SK-N-SH treated with all-trans-retinoic acid at 6 μM for 48 hours (cell line): ENCODE measurements around the gene ST6GALNAC5.
A peak's percentile ranks its signal among the peaks of the same experiment; 100 is the strongest.

Experiments
- ATAC-seq: fragments of 200-7000 bp; cut with Tn5 transposase; 3 replicates; pipeline ENCODE4 v1.9.1; 2020; ENCODE audit warnings: mild to moderate bottlenecking, moderate library complexity
- ARNTL ChIP-seq: fragments of 450-650 bp; formaldehyde crosslinking; IDR thresholded peaks from 2 replicates; pipeline ENCODE4 v1.5.0; 2020; ENCODE audit warnings: low read depth, mild to moderate bottlenecking, moderate library complexity, borderline replicate concordance
- BACH2 ChIP-seq: fragments of 250-450 bp; sonication (Bioruptor Pico); IDR thresholded peaks from 2 replicates; pipeline ENCODE4 v1.9.0; 2021; ENCODE audit warnings: mild to moderate bottlenecking, borderline replicate concordance
- GLIS3 ChIP-seq: fragments of 250-450 bp; sonication (Bioruptor Pico); IDR thresholded peaks from 2 replicates; pipeline ENCODE4 v1.5.0; 2020; ENCODE audit warnings: mild to moderate bottlenecking, moderate library complexity
- ISL1 ChIP-seq: fragments of 250-450 bp; sonication (Bioruptor Pico); IDR thresholded peaks from 2 replicates; pipeline ENCODE4 v2.1.2; 2022; ENCODE audit warnings: mild to moderate bottlenecking, moderate library complexity
- RARB ChIP-seq: fragments of 250-450 bp; sonication (Bioruptor Pico); IDR thresholded peaks from 2 replicates; pipeline ENCODE4 v1.8.0; 2021; ENCODE audit warnings: mild to moderate bottlenecking, moderate library complexity
- TCF4 ChIP-seq: fragments of 250-450 bp; sonication (Bioruptor Pico); IDR thresholded peaks from 2 replicates; pipeline ENCODE4 v1.8.0; 2021; ENCODE audit warnings: mild to moderate bottlenecking, moderate library complexity, borderline replicate concordance
- TOX ChIP-seq: fragments of 250-450 bp; sonication (Bioruptor Pico); IDR thresholded peaks from 2 replicates; pipeline ENCODE4 v1.8.0; 2021; ENCODE audit warnings: mild to moderate bottlenecking, moderate library complexity, borderline replicate concordance
- ZC3H10 ChIP-seq: fragments of 250-450 bp; sonication (Bioruptor Pico); IDR thresholded peaks from 2 replicates; pipeline ENCODE4 v1.5.1; 2021; ENCODE audit warnings: mild to moderate bottlenecking, moderate library complexity
- ZFP30 ChIP-seq: fragments of 450-650 bp; formaldehyde crosslinking; IDR thresholded peaks from 2 replicates; pipeline ENCODE4 v1.5.0; 2022; ENCODE audit warnings: mild to moderate bottlenecking, moderate library complexity
- ZNF70 ChIP-seq: fragments of 450-650 bp; formaldehyde crosslinking; IDR thresholded peaks from 2 replicates; pipeline ENCODE4 v1.5.0; 2020; ENCODE audit warnings: mild to moderate bottlenecking, moderate library complexity
- ZNF8 ChIP-seq: fragments of 450-650 bp; formaldehyde crosslinking; IDR thresholded peaks from 2 replicates; pipeline ENCODE4 v1.5.0; 2020; ENCODE audit warnings: mild to moderate bottlenecking, moderate library complexity
- TF ChIP-seq, protein P1 (sequence below): fragments of 250-450 bp; sonication (Bioruptor Pico); IDR thresholded peaks from 2 replicates; pipeline ENCODE4 v1.8.0; 2020; ENCODE audit warnings: mild to moderate bottlenecking, moderate library complexity, borderline replicate concordance
- TF ChIP-seq, protein P2 (sequence below): fragments of 250-450 bp; sonication (Bioruptor Pico); IDR thresholded peaks from 2 replicates; pipeline ENCODE4 v1.5.1; 2021; ENCODE audit warnings: mild to moderate bottlenecking, moderate library complexity
- TF ChIP-seq, protein P3 (sequence below): fragments of 250-450 bp; sonication (Bioruptor Pico); IDR thresholded peaks from 2 replicates; pipeline ENCODE4 v1.8.0; 2021; ENCODE audit warnings: low read depth, mild to moderate bottlenecking, moderate library complexity, borderline replicate concordance
- TF ChIP-seq, protein P4 (sequence below): fragments of 250-450 bp; sonication (Bioruptor Pico); IDR thresholded peaks from 2 replicates; pipeline ENCODE4 v1.5.0; 2020; ENCODE audit warnings: mild to moderate bottlenecking, moderate library complexity

The ST6GALNAC5 gene

GRCh38 chr1:76921590-76921989 is 54.3 kb downstream of the ST6GALNAC5 start:
- ATAC-seq, result no peak
- TF ChIP-seq TCF4 (CRISPR knock-in tag), result no peak
- TF ChIP-seq ISL1 (CRISPR knock-in tag), result peak; percentile 49

- TF ChIP-seq GLIS3 (CRISPR knock-in tag) (no peak), ZC3H10 (CRISPR knock-in tag) (no peak), ZNF70 (CRISPR knock-in tag) (no peak)
- TF ChIP-seq, protein P1, sequence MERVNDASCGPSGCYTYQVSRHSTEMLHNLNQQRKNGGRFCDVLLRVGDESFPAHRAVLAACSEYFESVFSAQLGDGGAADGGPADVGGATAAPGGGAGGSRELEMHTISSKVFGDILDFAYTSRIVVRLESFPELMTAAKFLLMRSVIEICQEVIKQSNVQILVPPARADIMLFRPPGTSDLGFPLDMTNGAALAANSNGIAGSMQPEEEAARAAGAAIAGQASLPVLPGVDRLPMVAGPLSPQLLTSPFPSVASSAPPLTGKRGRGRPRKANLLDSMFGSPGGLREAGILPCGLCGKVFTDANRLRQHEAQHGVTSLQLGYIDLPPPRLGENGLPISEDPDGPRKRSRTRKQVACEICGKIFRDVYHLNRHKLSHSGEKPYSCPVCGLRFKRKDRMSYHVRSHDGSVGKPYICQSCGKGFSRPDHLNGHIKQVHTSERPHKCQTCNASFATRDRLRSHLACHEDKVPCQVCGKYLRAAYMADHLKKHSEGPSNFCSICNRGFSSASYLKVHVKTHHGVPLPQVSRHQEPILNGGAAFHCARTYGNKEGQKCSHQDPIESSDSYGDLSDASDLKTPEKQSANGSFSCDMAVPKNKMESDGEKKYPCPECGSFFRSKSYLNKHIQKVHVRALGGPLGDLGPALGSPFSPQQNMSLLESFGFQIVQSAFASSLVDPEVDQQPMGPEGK (CRISPR knock-in tag), result no peak
- TF ChIP-seq, protein P2, sequence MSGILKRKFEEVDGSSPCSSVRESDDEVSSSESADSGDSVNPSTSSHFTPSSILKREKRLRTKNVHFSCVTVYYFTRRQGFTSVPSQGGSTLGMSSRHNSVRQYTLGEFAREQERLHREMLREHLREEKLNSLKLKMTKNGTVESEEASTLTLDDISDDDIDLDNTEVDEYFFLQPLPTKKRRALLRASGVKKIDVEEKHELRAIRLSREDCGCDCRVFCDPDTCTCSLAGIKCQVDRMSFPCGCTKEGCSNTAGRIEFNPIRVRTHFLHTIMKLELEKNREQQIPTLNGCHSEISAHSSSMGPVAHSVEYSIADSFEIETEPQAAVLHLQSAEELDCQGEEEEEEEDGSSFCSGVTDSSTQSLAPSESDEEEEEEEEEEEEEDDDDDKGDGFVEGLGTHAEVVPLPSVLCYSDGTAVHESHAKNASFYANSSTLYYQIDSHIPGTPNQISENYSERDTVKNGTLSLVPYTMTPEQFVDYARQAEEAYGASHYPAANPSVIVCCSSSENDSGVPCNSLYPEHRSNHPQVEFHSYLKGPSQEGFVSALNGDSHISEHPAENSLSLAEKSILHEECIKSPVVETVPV, result no peak
- TF ChIP-seq, all 23 proteins: peak for 0
- no peak for ATAC-seq
Measured at GRCh38 chr1:76925825-76926224, 58.5 kb downstream of the ST6GALNAC5 start.

GRCh38 chr1:76928522-76928921 is 61.2 kb downstream of the ST6GALNAC5 start:
- no peak for TF ChIP-seq ZFP30 (CRISPR knock-in tag)
- TF ChIP-seq, protein P1 (CRISPR knock-in tag), result no peak
- no peak for TF ChIP-seq ZNF70 (CRISPR knock-in tag)
- TF ChIP-seq, protein P3, sequence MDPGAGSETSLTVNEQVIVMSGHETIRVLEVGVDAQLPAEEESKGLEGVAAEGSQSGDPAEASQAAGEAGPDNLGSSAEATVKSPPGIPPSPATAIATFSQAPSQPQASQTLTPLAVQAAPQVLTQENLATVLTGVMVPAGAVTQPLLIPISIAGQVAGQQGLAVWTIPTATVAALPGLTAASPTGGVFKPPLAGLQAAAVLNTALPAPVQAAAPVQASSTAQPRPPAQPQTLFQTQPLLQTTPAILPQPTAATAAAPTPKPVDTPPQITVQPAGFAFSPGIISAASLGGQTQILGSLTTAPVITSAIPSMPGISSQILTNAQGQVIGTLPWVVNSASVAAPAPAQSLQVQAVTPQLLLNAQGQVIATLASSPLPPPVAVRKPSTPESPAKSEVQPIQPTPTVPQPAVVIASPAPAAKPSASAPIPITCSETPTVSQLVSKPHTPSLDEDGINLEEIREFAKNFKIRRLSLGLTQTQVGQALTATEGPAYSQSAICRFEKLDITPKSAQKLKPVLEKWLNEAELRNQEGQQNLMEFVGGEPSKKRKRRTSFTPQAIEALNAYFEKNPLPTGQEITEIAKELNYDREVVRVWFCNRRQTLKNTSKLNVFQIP (CRISPR knock-in tag), result no peak
- no peak for TF ChIP-seq TCF4 (CRISPR knock-in tag)
- TF ChIP-seq GLIS3 (CRISPR knock-in tag), result no peak
- no peak for TF ChIP-seq BACH2 (CRISPR knock-in tag)
- ATAC-seq, result no peak

DNA sequence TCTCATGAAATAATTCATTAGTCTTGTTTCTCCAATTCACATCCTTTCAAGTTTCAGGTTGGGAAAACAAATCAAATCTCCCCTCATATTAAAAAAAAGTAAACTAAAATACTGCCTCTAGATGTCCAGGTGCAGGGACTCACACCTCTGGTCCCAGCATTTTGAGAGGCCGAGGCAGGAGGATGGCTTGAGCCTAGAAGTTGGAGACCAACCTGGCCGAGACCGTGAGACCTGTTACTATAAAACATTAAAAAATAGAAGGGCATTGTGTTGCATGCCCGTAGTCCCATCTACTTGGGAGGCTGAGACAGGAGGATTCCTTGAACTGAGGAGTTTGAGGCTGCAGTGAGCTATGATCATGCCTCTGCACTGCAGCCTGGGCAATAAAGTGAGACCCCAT is 61.9 kb downstream of the ST6GALNAC5 start:
- ATAC-seq, result no peak
- no peak for TF ChIP-seq ZNF8 (CRISPR knock-in tag)
- TF ChIP-seq, protein P4, sequence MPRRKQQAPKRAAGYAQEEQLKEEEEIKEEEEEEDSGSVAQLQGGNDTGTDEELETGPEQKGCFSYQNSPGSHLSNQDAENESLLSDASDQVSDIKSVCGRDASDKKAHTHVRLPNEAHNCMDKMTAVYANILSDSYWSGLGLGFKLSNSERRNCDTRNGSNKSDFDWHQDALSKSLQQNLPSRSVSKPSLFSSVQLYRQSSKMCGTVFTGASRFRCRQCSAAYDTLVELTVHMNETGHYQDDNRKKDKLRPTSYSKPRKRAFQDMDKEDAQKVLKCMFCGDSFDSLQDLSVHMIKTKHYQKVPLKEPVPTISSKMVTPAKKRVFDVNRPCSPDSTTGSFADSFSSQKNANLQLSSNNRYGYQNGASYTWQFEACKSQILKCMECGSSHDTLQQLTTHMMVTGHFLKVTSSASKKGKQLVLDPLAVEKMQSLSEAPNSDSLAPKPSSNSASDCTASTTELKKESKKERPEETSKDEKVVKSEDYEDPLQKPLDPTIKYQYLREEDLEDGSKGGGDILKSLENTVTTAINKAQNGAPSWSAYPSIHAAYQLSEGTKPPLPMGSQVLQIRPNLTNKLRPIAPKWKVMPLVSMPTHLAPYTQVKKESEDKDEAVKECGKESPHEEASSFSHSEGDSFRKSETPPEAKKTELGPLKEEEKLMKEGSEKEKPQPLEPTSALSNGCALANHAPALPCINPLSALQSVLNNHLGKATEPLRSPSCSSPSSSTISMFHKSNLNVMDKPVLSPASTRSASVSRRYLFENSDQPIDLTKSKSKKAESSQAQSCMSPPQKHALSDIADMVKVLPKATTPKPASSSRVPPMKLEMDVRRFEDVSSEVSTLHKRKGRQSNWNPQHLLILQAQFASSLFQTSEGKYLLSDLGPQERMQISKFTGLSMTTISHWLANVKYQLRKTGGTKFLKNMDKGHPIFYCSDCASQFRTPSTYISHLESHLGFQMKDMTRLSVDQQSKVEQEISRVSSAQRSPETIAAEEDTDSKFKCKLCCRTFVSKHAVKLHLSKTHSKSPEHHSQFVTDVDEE (CRISPR knock-in tag), result no peak
- TF ChIP-seq ARNTL (CRISPR knock-in tag), result no peak
- TF ChIP-seq TOX (CRISPR knock-in tag), result no peak
- TF ChIP-seq GLIS3 (CRISPR knock-in tag), result no peak
- TF ChIP-seq RARB (CRISPR knock-in tag), result no peak
